HUES48 (cell line): ENCODE data around the gene DHX57.
A peak's percentile ranks its signal among the peaks of the same experiment; 100 is the strongest.
"Not testable (repeated sequence)": the region's sequence is repeated elsewhere in the genome, so short reads cannot be mapped to it uniquely, and the experiment has no call there.

Experiments
- H3K27ac ChIP-seq: one replicate; pipeline ENCODE4 v1.7.0; 2013; ENCODE audit warnings: low read depth, low read length, inconsistent platforms
- H3K27me3 ChIP-seq: 2 replicates; pipeline ENCODE4 v1.6.1; 2013; ENCODE audit warnings: mild to moderate bottlenecking, low read length; ENCODE audit not compliant: control insufficient read depth, insufficient read depth
- H3K36me3 ChIP-seq: 2 replicates; pipeline ENCODE4 v1.6.1; 2013; ENCODE audit warnings: low read length; ENCODE audit not compliant: control insufficient read depth, insufficient read depth
- H3K4me1 ChIP-seq: 2 replicates; pipeline ENCODE4 v1.6.1; 2013; ENCODE audit warnings: mild to moderate bottlenecking, low read length; ENCODE audit not compliant: control insufficient read depth, insufficient read depth
- H3K4me3 ChIP-seq: 2 replicates; pipeline ENCODE4 v1.5.1; 2013; ENCODE audit warnings: mild to moderate bottlenecking, low read depth, low read length
- H3K9ac ChIP-seq: 2 replicates; pipeline ENCODE4 v1.6.1; 2013; ENCODE audit warnings: mild to moderate bottlenecking, low read depth, low read length, moderate library complexity
- H3K9me3 ChIP-seq: 2 replicates; pipeline ENCODE4 v1.6.1; 2013; ENCODE audit warnings: low read length; ENCODE audit not compliant: control insufficient read depth, insufficient read depth

The DHX57 gene

DNA sequence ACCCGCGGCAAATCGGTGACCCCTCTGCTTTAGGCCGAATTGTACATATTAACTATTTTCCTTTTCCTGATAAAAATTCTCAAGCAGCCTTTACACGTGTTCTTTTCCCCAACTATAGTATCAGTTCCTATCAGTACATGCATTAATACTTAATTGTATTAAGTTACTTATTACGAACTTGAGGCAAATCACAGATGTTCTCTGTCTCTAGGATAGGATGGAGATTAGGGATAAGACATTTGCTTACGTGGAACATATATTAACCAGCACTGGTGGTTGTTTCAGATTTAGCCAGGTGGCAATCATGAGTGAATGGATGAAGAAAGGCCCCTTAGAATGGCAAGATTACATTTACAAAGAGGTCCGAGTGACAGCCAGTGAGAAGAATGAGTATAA lies 97.0 kb downstream of the DHX57 start:
- H3K36me3 ChIP-seq: peaks cover 9% of the 10 kb centered on the region
- no peaks in the 10 kb centered on the region for H3K9me3 ChIP-seq
- H3K27me3 ChIP-seq: no peaks in the 10 kb centered on the region
- H3K27ac ChIP-seq: peak overlapping the region; percentile 48
- peak overlapping the region; percentile 71 for H3K9ac ChIP-seq
- H3K4me3 ChIP-seq: peak overlapping the region; percentile 80
- H3K4me1 ChIP-seq: no peaks in the 10 kb centered on the region

DNA sequence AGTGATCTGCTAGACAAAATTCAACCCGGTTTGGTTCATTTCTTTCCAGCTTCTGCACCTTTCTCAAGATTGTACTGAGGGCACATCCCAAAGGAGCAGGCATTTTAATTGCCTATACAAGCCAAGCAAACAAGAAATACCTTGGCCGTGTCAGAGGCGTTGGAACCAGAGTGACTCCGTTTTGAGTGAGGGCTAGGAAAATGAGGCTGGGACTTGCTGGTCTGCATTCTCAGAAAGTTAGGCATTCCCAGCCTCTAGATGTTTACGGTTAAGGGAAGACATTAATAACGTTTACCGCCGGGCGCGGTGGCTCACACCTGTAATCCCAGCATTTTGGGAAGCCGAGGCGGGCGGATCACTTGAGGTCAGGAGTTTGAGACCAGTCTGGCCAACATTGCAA lies 99.2 kb downstream of the DHX57 start:
- Histone ChIP-seq H3K4me1 (no peaks in the 10 kb centered on the region), H3K27ac (no peak overlapping the region), H3K9me3 (no peaks in the 10 kb centered on the region), H3K9ac (no peak overlapping the region), H3K27me3 (no peaks in the 10 kb centered on the region), H3K4me3 (no peak overlapping the region), H3K36me3 (peaks cover 6% of the 10 kb centered on the region)

DNA sequence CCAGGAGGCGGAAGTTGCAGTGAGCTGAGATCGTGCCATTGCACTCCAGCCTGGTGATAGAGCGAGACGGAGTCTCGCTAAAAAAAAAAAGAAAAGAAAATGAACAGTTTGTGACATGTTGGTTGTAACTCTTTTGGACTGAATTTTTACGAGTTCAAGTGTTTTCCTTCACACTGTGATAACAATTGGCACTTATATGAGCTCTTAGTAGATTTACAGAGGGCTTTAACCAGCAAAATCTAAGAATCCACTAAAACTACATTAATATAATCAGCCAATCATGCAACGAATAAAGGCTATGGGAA lies 99.9 kb downstream of the DHX57 start:
- no peaks in the 10 kb centered on the region for H3K36me3 ChIP-seq
- no peak overlapping the region for H3K4me3 ChIP-seq
- no peak overlapping the region for H3K27ac ChIP-seq
- H3K9me3 ChIP-seq: no peaks in the 10 kb centered on the region
- no peak overlapping the region for H3K9ac ChIP-seq
- no peaks in the 10 kb centered on the region for H3K27me3 ChIP-seq
- H3K4me1 ChIP-seq: no peaks in the 10 kb centered on the region

DNA sequence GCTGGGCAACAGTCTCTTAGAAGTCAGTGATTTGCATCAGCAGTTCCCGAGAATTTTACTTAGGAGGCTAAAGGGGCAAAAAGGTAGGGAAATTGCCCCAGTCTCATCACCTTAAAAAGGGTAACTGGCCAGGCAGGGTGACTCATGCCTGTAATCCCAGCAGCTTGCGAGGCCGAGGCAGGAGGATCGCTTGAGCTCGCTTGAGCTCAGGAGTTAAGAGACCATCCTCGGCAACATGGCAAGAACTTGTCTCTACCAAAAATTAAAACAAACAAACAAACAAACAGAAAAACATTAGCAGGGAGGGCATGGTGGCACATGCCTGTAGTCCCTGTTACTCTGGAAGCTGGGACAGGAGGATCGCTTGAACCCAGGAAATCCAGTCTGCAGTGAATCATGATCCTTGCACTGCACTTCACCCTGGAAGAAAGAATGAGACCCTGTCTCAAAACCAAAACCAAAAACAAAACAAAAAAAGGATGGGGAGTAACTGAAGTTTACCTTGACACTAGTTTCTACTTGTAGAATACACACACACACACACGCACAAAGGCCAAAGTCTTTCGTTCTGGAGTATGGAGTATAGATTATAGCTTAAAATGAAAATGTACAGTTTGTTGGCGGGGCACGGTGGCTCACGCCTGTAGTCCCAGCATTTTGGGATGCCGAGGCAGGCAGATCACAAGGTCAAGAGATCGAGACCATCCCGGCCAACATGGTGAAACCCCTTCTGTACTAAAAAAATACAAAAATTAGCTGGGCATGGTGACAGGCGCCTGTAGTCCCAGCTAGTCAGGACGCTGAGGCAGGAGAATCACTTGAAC lies 100.4 kb downstream of the DHX57 start:
- Histone ChIP-seq H3K27me3 (no peaks in the 10 kb centered on the region), H3K36me3 (no peaks in the 10 kb centered on the region), H3K9ac (no peak overlapping the region), H3K4me3 (no peak overlapping the region), H3K9me3 (no peaks in the 10 kb centered on the region), H3K4me1 (no peaks in the 10 kb centered on the region), H3K27ac (no peak overlapping the region)

DNA sequence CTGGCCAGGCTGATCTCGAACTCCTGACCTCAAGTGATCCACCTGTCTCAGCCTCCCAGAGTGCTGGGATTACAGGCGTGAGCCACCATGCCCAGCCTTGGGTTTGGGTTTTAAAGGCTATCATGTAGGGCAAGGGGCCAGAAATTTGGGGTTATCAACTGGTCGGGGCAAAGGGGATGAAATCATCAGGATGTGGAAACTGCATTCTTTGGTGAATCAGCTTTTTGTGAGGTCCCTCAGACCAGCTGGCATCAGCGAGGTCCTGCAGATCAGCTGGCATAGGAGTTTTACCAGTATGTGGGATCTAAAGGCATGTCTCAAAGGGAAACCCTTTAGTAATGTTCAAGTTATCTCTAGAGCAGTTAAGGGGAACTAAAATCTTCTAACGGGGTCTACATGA lies 104.1 kb downstream of the DHX57 start:
- no peak overlapping the region for H3K4me3 ChIP-seq
- no peaks in the 10 kb centered on the region for H3K27me3 ChIP-seq
- no peaks in the 10 kb centered on the region for H3K36me3 ChIP-seq
- no peak overlapping the region for H3K9ac ChIP-seq
- no peaks in the 10 kb centered on the region for H3K4me1 ChIP-seq
- no peaks in the 10 kb centered on the region for H3K9me3 ChIP-seq
- no peak overlapping the region for H3K27ac ChIP-seq

DNA sequence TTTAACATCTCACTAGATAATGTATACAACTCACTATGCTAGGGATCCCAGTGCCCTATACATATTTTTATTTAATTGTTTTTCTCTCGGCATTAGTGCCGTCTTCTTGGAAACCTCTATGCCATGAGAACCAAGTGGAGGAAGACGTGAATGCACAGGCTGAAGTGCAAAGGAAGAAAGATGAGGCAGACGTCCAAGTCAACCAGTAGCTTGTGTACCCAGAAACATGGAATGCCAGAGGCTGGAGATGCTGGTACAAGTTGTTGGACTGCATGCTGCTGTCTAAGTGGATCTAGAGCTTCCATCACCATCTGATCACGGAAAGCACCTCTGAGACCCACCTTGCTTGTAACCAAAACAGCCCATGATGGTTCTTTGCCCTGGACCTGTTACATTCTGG lies 110.2 kb downstream of the DHX57 start:
- no peak overlapping the region for H3K27ac ChIP-seq

DNA sequence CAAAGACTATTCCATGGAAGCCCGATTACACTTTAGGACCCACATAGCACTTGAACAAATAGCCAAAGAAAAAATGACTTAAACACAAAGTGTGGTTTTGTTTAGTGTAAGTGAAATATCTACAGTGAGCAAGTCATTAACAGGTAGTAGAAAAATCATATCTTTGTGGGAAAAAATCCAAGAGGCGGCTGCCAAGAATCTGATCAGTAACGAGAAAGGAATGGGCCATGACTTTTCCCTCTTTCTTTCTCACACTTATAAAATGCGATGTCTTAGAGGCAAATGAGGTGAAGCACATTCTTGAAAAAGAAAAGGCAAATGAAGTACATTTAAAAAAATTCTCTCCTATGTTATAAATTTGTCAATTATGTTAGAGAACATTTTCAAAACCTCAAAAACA lies 110.6 kb downstream of the DHX57 start:
- Histone ChIP-seq H3K4me3 (no peak overlapping the region), H3K27me3 (no peaks in the 10 kb centered on the region), H3K27ac (no peak overlapping the region), H3K36me3 (no peaks in the 10 kb centered on the region), H3K9ac (no peak overlapping the region), H3K4me1 (no peaks in the 10 kb centered on the region), H3K9me3 (no peaks in the 10 kb centered on the region)

More for the DNA sequence above, 110.2 kb downstream of the DHX57 start:
- Histone ChIP-seq H3K27me3 (no peaks in the 10 kb centered on the region), H3K9me3 (no peaks in the 10 kb centered on the region), H3K4me1 (no peaks in the 10 kb centered on the region), H3K36me3 (no peaks in the 10 kb centered on the region), H3K9ac (no peak overlapping the region), H3K4me3 (no peak overlapping the region)

DNA sequence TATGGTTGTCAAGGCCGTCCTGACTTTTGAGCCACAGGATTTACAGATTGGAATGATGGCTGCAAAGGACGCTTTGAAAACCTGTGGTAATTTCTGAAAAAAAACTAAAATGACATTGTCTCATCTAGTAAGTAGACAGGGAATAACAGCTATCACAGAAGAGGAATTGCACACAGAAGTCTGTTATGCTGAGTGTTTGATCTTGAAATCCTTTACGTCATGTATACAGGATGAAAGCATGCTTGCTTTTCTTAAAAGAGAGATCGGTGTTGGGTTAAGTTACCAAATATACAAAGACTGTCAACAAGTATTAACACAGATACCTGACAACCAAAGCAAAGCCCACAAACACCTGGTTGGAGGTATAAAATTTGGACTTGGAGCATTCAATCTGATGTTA lies 112.0 kb downstream of the DHX57 start:
- Histone ChIP-seq H3K36me3 (no peaks in the 10 kb centered on the region), H3K4me3 (no peak overlapping the region), H3K9ac (no peak overlapping the region), H3K9me3 (no peaks in the 10 kb centered on the region), H3K27ac (no peak overlapping the region), H3K4me1 (no peaks in the 10 kb centered on the region), H3K27me3 (no peaks in the 10 kb centered on the region)

DNA sequence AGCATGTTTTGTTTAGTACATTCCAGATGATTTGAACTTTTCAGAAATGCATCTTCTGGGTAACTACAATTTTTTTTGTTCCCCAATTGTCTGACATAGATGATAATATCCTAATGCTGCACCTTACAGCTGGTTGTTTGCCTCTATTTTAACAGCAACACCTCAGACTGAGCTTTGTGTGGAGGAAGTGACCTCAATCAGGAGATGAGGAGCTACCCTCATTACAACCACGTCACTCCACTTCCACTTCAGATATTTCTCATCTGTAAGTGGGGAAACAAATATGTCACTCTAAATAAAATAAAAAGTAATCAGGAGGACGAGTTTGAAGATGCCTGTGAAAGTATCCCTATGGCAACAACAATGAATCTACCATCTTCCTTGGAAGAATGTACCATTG lies 112.5 kb downstream of the DHX57 start:
- Histone ChIP-seq H3K4me3 (no peak overlapping the region), H3K4me1 (no peaks in the 10 kb centered on the region), H3K27me3 (no peaks in the 10 kb centered on the region), H3K27ac (no peak overlapping the region), H3K9me3 (no peaks in the 10 kb centered on the region), H3K9ac (no peak overlapping the region), H3K36me3 (no peaks in the 10 kb centered on the region)

DNA sequence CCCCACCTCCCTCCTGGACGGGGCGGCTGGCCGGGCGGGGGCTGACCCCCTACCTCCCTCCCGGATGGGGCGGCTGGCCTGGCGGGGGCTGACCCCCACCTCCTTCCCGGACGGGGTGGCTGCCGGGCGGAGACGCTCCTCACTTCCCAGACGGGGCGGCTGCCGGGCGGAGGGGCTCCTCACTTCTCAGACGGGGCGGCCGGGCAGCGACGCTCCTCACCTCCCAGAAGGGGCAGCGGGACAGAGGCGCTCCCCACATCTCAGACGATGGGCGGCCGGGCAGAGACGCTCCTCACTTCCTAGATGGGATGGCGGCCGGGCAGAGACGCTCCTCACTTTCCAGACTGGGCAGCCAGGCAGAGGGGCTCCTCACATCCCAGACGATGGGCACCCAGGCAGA lies 119.8 kb downstream of the DHX57 start:
- H3K4me3 ChIP-seq, H3K27me3 ChIP-seq, H3K36me3 ChIP-seq, H3K9ac ChIP-seq, H3K4me1 ChIP-seq, H3K9me3 ChIP-seq, H3K27ac ChIP-seq: not testable (repeated sequence)

DNA sequence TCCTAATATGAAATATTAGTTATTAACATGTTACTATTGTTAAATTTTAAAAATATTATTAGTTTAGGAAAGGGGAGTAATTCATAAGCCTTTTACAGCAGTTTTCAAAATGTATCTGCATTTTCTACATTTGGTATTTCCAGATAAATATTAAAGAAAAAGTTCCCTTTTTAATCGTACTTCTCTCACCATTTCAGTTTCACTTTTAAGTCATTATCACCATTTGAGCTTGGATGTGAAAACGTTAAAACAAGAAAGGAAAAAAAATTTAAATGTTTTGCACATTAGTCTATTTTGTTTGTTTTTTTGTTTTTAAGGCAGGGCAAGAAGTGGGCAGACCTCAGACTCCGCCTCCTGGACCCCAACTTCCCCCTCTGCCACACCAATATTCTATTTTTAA lies 121.2 kb downstream of the DHX57 start:
- H3K9me3 ChIP-seq: no peaks in the 10 kb centered on the region; the same call in 1 of the 2 replicates
- no peak overlapping the region for H3K9ac ChIP-seq
- peaks cover 9% of the 10 kb centered on the region for H3K4me1 ChIP-seq
- no peaks in the 10 kb centered on the region for H3K27me3 ChIP-seq
- no peak overlapping the region for H3K27ac ChIP-seq
- no peak overlapping the region for H3K4me3 ChIP-seq
- peaks cover 5% of the 10 kb centered on the region for H3K36me3 ChIP-seq
